Activated CD8-positive, alpha-beta memory T cell treated with anti-CD3 and anti-CD28 coated beads, Interleukin-2, amount 50 U/mL, for 24 hours (primary cell): ENCODE measurements around the gene KDM4B.
A peak's percentile ranks its signal among the peaks of the same experiment; 100 is the strongest.

Experiments used
- DNase-seq: peaks from one replicate; pipeline ENCODE4 v3.0.0-alpha.2; 2020; ENCODE audit errors: extremely low read depth

The KDM4B gene

DNA sequence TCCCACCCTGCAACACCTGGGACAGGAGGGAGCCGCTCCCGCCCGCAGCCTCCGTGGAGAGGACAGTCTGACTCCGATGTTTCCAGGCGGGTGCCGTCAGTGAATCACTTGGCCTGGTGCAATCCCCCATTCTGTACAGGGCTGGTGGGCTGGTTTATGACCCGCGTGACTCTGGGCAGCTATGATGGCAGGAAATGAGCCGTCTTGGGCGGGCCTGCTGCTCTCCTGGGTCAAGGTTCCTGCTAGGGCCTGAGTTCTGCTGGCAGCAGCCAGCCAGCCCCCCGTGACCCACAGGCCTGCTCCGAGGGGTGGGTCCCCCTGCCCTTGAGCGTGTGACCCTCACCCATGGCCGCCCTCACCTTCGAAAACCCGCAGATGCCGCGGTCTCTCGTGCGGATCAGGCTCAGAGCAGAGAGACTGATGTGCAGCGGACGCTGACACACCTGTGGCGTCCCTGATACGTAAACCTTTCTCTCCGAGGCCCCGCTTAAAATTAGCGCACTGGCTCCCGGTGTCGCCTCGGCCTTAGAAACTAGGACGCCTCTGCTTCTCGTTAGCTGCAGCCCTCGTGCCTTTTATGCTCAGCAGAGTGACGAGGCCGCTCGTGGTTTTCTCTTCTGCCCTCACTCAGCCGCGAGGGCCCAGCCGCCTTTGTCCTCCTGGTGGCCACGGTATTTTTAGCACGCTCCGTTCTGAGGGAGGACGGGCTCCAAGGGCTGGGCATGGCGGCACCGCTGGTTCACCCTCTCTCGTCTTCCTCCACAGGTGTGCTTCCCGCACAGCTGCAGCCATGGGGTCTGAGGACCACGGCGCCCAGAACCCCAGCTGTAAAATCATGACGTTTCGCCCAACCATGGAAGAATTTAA lies 63.4 kb downstream of the KDM4B start:
- DNase-seq, result no peak

DNA sequence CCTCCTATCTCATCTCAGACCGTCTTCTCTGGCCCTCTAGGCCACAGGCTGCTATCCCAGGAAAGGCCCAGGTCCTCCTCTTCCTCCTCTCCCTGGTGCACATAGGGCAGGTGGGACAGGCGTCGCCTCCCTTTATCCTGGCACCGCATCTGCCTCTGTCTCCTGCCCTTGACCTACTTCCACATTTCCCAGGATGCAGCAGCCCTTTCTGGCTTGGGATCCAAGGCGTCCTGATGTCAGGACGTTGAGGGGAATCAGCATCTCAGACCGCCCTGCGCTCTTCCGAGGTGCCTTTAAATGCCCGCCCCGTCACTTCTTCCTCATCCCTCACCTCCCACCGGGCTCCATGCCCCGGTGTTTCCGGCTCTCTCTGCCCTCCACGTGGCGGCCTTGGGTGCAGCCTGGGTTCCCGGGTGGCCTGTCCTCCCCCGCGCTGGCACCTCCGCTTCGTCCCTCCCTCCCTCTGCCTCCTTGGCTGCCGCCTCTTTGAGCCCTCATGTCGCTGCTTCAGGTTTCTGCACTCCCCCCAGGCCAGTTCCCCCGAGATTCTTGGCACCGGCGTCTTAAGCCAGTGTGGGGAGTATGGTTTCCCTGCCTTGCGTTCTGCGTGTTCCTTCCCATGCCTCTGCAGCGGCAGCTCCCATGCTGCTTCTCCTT lies 66.3 kb downstream of the KDM4B start:
- DNase-seq, result no peak

DNA sequence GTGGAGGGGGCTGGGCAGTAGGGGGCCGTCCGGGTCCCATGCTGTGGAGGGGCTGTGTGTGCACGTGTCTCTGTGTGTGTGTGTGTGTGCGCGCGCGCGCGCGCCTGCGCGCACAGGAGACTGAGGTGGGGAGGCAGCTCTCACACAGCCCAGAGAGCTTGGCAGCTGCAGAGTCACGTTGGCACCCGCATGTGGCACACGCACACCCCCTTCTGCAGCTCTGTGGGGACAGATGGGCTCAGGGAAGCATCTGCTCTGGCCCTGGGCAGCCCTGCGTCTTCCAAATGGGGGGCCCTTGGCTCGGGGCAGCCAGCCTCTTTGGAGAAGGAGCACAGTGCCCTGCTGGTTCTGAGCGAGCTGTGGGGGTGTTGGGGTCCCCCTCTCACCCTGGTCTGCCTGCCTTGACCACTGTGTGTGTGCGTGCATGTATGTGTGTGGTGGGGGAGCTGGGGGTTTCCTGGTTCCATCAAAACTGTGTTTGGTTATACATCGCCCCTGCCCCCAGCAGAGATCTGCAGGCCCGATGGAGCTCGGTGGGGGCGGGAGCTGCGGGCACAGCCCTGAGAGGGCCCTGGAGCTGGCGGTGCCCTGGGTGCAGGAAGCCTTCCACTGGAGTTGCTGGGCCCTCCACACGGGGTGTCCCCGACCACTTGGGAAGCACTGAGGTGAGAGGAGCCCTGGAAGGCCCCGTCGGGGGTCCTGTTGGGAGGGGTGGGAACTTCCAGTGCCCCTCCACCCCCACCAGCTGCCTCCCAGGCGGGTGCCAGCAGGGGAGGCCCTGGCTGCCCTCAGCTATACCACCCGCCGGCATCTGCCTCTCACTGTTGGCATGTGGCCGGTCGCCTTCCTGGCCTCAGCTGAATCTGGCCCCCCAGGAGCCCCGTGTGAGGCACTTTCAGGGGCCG lies 67.1 kb downstream of the KDM4B start:
- no peak for DNase-seq

- no peak for DNase-seq
Observed at GRCh38 chr19:5036698-5037563, 68.0 kb downstream of the KDM4B start.

GRCh38 chr19:5037936-5038335 lies 69.0 kb downstream of the KDM4B start:
- DNase-seq, result no peak

DNA sequence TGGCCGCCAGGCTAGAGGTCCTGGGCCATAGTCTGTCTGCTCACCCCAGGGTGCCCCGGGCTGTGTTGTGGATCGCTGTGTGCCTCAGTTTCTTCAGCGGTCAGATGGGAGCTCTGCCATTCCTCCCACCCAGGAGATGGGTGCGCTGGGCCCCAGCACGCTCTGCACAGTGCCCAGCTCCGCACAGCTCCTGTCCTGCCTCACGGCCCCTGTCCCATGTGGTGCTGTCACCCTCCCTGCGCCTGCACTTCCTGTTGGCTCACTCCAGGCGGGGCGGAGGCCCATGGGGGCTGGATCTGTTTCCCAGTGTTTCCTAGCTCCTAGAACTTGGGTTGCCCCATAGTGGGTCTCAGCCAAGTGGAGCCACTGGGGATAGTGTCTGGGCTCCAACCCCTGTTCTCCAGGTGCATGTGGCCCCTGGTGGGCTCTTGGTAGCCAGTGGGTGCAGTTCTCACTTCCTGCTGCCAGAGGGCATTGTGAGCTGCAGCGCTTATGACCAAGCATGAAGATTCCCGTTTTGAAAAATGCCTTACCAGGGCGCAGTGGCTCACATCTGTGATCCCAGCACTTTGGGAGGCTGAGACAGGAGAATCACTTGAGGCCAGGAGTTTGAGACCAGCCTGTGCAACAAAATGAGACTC lies 69.8 kb downstream of the KDM4B start:
- no peak for DNase-seq

DNA sequence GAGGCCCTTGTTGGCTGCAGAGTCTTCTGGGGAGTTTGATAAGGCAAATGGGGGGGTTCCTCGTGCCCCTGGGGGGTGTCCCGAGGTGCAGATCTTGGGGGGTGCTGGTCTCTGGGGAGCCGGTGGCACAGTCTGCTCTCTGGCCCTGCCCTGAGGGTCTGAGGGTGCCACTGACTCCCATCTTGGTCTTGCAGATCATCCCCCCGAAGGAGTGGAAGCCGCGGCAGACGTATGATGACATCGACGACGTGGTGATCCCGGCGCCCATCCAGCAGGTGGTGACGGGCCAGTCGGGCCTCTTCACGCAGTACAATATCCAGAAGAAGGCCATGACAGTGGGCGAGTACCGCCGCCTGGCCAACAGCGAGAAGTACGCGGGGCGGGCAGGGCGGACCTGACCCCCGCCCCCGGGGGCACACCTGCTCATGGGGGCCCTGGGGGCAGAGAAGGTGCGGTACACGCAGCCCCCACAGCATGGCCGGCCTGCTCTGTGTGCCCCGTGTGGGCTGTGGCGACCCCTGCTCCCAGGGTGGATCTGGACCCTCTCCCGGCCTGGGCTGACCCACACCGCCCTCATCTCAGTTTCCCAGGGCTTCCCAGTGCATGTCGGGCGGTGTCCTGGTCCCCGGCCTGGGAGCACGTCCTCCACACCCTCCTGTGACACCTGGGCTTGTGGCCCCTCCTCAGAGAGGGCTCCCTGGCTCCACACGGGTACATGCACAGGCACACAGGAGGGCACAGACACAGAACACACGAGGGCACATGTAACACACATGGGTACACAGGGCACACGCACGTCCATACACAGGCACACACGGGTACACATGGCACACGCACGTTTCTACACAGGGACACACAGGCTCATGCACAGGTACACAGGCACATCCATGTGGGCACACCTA lies 71.0 kb downstream of the KDM4B start:
- DNase-seq, result no peak

DNA sequence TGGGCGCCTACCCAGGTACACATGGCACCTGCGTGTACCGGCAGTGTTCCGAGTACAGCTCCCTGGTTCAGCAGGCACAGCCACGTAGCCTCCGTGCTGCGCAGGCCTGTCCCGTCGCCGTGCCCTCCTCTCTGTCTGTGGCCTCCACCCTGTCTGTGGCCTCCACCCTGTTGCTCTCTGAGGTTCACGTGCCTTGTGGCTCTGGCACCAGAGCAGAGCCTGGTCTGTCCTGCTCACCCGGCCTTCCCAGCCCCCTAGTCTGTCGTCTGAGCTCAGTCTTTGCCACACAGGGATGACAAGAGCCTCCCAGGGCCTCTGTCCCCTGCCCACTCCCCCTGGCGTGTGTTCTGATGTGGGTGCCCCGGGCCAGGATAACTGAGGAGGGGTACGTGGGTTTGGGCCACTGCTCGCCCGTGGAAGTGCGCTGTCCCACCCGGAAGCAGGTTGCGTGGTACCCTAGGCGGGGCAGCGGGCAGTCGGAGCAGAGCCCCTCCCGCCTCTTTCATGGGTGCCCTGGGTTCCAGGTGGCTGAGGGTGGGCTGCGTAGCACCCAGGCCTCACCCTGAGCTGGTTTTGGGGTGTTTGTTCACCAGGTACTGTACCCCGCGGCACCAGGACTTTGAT lies 71.7 kb downstream of the KDM4B start:
- no peak for DNase-seq

DNA sequence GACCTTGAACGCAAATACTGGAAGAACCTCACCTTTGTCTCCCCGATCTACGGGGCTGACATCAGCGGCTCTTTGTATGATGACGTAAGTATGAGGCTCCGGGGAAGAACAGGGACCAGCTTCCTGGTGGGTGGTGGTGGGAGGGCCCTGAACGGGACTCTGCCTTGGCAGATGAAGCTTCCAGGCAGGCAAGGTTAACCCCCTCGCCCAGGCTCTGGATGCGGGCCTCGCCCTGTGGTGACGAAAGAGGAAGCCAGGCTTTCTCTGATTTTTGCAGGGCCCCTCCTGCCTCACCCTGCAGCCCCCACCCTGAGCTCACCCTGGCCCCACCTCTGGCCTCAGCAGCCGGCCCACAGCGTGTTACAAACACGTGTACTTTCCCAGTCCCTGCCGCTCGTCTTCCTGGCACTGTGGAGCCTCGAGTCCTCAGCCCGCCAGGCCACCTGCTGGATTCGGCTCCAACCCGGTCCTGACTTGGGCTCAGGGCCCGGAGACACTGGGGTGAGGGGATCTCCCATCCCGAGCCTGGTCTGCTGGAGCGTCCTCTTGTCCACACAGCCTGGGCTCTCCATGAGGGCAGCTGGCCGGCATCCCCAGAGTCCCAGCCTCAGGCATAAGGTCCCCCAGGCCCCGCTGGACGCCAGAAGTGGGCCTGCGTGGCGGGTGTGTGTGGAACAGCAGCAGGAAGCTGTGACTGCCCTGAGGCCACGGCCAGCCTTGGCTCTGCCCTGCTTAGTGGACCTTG lies 72.4 kb downstream of the KDM4B start:
- DNase-seq, result no peak

- DNase-seq, result no peak
Observed at GRCh38 chr19:5041913-5042187, 72.9 kb downstream of the KDM4B start.

DNA sequence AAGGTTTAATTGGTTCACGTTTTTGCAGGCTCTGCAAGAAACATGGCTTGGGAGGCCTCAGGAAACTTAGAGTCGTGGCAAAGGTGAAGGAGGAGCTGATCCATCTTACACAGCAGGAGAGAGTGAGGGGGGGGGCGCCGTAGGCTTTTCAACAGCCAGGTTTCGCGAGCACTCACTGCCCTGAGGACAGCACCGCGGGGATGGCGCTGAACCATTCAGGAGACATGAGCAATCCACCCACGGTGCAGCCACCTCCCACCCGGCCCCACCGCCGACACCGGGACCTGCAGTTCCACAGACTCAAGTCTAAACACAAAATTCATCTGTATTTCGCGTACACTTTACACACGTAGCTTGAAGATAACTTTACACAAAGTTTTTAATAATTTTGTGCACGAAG lies 73.6 kb downstream of the KDM4B start:
- no peak for DNase-seq

DNA sequence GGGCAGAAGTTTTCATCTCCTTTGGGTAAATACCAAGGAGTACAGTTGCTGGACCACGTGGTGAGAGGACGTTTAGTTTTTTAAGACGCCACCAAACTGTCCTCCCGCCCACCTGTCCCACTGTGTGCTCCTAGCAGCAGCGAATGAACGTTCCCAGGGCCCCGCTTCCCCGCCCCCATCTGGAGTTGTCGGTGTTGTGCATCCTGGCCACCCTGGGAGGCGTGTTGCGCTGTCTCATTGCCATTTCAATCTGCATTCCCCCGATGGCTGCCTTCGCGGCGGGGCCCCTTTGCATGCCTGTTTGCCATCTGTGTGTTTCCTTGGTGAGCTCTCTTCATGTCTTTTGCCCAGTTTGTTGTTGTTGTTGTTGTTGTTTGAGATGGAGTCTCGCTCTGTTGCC lies 76.1 kb downstream of the KDM4B start:
- no peak for DNase-seq

DNA sequence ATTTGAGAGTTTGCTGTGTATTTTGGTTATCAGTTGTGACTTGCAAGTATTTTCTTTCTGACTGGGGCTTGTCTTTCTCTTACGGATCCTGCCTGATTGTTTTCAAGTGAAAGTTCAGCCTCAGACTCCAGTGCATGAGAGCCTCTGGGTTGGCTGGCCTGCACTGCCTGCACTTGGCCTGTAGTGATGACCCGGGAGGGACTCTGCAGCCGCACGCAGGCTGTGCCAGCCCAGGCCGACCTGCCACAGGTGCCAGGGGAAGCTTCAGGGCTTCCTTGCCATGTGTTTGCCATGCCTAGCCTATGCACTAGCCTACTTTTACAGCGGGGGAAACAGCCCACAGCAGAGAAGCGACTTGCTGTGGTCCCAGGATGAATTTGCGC lies 77.0 kb downstream of the KDM4B start:
- no peak for DNase-seq

DNA sequence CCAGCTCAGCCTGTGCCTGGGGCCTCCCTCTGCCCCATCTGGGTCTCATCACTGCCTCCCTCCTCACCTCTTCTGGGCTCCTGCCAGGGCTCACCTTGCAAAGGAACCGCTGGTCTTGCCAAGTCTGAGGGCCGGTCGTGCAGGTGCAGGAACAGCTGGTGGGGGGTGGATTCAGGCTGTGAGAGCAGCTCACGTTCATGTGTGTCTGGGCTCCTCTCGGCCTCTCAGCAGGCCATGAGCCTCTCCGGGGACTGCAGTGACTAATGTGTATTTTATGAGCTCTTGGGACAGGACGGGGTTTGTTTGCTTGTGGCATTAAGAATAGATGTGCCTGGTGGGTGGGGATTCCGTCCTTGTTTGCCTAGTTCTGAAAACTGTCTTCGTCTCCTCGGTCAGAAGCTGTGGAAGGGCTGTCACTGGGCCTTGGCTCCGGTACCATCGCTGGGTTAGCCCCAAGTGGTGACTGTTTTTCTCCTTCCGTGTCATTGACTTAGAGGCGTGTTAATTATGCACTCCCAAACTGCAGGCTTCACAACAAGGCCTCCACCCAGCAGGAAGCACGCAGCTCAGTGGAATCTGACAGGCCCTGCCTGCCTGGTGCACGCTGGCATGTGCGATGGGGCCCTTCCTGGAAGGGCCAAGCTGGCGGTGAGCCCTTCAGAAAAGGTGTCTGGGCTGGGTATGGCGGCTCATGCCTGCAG lies 77.6 kb downstream of the KDM4B start:
- DNase-seq, result no peak

DNA sequence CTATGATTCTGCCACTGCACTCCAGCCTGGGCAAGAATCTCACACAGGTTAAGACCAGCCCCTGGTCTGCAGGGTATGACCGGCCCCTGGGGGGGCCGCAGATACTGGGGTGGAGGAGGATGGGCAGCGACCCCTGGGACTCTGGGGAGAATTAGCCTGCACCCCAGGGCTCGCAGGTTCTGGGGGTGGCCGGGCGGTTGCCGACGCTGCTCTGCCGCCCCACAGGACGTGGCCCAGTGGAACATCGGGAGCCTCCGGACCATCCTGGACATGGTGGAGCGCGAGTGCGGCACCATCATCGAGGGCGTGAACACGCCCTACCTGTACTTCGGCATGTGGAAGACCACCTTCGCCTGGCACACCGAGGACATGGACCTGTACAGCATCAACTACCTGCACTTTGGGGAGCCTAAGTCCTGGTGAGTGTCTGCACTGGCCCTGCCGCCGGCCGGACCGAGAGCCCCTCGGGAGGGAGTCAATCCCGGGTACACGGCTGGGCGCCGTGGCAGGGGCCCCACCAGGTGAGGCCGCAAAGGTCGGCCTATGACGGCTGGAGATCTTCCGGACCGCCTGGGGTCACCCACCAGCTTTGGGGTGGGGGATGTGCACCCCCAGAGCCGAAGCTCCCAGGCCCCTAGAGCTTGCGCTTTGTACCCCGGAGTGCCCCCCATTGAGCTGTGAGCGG lies 78.5 kb downstream of the KDM4B start:
- no peak for DNase-seq

DNA sequence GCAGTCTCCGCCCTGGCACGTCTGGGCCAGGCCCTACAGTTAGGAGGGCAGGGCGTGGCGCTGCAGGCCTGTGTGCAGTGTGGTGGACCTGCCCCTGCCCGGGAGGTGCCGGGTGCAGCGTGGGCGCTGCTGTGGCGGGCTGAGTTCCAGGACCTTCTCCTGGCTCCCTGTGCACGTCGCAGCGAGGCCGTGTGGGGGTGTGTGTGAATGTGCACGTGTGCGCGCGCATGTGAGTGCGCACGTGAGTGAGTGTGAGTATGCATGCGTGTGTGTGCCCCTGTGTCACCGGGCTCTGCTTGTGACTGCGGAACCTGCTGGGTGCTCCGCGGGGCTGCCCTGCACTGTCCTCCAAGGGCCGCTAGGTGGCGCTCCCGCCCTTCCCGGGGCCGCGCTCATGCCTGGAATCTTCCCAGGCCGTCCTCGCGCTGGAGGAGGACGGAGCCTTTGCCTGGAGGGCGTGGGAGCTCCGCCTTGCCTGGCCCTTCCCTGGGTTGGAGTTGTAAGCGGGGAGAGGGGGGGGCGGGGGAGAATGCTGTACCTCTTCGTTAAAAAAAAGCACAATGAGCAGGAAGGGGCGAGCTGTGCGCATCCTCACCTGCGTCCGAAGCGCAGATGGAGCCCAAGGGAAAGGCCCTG lies 79.3 kb downstream of the KDM4B start:
- DNase-seq, result peak; percentile 25
